ENCODE measurements around the gene CNP.

The CNP gene

GRCh38 chr17:41941168-41941567 lies 25.4 kb upstream of the CNP start:
- TF ChIP-seq CTCF (IDR thresholded peaks at IDR 0.05) = no peak
- Histone ChIP-seq H3K4me1 (no peaks in the 10 kb centered on the region), H3K27me3 (no peaks in the 10 kb centered on the region), H3K9me3 (no peaks in the 10 kb centered on the region), H3K27ac (no peak overlapping the region), H3K4me3 (no peak overlapping the region), H3K36me3 (peaks cover 0 to 19% (median 3%) of the 10 kb centered on the region in 3 donors)
- DNase-seq = no peak
- intact Hi-C loops (cut with DNase I; ENCODE audit: low total_unique reads) = no loop called here

- intact Hi-C loops (cut with DNase I; ENCODE audit: low total_unique reads) = no loop called here
These were observed 23.8 kb upstream of the CNP start for GRCh38 chr17:41942626-41943373.

GRCh38 chr17:41943492-41943891 lies 23.1 kb upstream of the CNP start:
- no peak overlapping the region for H3K27ac ChIP-seq
- intact Hi-C loops (cut with DNase I; ENCODE audit: low total_unique reads) = no loop called here
- H3K9me3 ChIP-seq = no peaks in the 10 kb centered on the region
- no peak for DNase-seq
- H3K36me3 ChIP-seq = peaks cover 0 to 6% (median 0%) of the 10 kb centered on the region in 3 donors
- no peaks in the 10 kb centered on the region for H3K27me3 ChIP-seq
- TF ChIP-seq CTCF (IDR thresholded peaks at IDR 0.05) = no peak
- H3K4me3 ChIP-seq = no peak overlapping the region
- no peaks in the 10 kb centered on the region for H3K4me1 ChIP-seq

More at GRCh38 chr17:41942626-41943373, 23.8 kb upstream of the CNP start:
- no peaks in the 10 kb centered on the region for H3K4me1 ChIP-seq
- H3K4me3 ChIP-seq = no peak overlapping the region
- H3K27ac ChIP-seq = no peak overlapping the region
- no peaks in the 10 kb centered on the region for H3K9me3 ChIP-seq
- no peaks in the 10 kb centered on the region for H3K27me3 ChIP-seq
- no peak for DNase-seq
- TF ChIP-seq CTCF (IDR thresholded peaks at IDR 0.05) = no peak
- H3K36me3 ChIP-seq = peaks cover 0 to 13% (median 0%) of the 10 kb centered on the region in 3 donors

GRCh38 chr17:41944943-41945342 lies 21.7 kb upstream of the CNP start:
- no peak overlapping the region for H3K27ac ChIP-seq
- intact Hi-C loops (cut with DNase I; ENCODE audit: low total_unique reads) = no loop called here
- no peak overlapping the region for H3K4me3 ChIP-seq
- no peaks in the 10 kb centered on the region for H3K27me3 ChIP-seq
- no peaks in the 10 kb centered on the region for H3K9me3 ChIP-seq
- no peak for TF ChIP-seq CTCF (IDR thresholded peaks at IDR 0.05)
- peaks cover 0 to 9% (median 0%) of the 10 kb centered on the region in 3 donors for H3K36me3 ChIP-seq
- DNase-seq = no peak
- H3K4me1 ChIP-seq = no peaks in the 10 kb centered on the region

- no peak for DNase-seq
- Histone ChIP-seq H3K4me1 (no peaks in the 10 kb centered on the region), H3K9me3 (no peaks in the 10 kb centered on the region), H3K36me3 (peaks cover 0 to 18% (median 0%) of the 10 kb centered on the region in 3 donors), H3K27ac (no peak overlapping the region), H3K4me3 (no peak overlapping the region), H3K27me3 (no peaks in the 10 kb centered on the region)
- no peak for TF ChIP-seq CTCF (IDR thresholded peaks at IDR 0.05)
- intact Hi-C loops (cut with DNase I; ENCODE audit: low total_unique reads) = no loop called here
These were observed 17.7 kb upstream of the CNP start for GRCh38 chr17:41948762-41949460.

All from tibial artery (tissue), 4 donors.